GM21576 (cell line): ENCODE data around the gene LTA4H.
A peak's percentile ranks its signal among the peaks of the same experiment; 100 is the strongest.

ENCODE experiments used
- ATAC-seq: cut with Tn5 transposase; IDR thresholded peaks from one replicate; pipeline ENCODE4 v1.9.1; 2021; ENCODE audit warnings: mild to moderate bottlenecking, moderate library complexity; ENCODE audit not compliant: unreplicated experiment

LTA4H gene

DNA sequence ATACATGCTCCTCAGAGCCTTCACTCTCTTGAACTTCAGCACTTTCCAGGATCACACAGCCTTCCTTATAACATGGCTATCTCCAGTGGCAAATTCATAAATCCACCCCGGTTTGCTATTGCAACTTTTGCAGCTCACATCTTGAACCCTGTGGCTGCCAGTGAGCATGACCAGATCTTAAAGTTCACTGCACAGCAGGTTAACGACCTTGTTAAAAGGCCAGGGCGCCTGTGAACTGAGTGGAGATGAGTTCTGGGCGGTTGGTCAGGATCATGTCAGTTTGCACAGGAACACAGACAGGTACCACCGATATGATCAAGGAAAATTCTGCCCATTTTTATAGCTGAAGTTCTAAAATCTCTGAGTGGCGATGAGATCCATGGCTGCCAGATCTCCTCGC lies 24.7 kb upstream of the LTA4H start:
- no peak for ATAC-seq

DNA sequence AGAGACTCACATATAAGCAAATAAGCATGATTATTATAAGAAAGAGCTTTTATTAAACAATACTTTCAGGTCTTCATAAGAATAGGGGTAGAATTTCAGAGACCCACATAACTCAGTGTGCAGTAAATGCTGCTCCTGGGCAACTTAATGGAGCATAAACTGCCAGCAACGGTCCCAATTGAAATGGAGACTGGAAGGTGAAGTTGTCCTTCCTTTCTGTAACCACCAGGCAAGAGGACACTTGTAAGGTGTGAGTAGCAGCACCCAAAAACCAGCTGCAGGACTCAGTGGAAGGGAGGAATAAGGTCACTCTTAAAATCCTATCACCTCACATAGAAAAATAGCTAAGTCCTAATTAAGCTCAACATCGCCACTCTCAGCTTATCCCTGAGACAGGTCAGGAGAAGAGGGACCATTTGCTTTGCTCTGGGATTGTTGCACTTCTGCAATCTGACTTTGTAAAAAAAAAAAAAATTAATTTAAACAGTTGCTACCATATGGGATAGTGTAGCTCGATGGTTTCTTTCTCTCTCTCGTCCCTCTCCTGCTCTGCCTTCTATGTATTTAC lies 22.7 kb upstream of the LTA4H start:
- no peak for ATAC-seq

GRCh38 chr12:96056646-96057455 lies 21.5 kb upstream of the LTA4H start:
- ATAC-seq: no peak

DNA sequence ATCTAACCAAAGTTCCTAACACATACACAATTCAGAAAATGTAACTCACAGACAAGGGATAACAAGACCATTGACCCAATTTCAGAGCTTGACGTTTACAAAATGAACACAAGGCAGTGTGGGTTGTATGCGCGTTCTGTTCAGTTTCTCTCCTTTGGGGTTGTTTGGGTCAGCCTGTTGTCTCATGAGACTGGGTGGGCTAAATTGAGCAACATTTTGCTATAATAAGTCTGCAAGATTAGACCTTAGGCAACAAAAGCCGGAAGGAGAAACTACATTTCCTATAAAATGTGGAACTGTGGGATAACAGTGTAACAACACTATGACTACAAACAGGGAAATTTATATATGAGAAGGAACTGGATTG lies 18.8 kb upstream of the LTA4H start:
- no peak for ATAC-seq

DNA sequence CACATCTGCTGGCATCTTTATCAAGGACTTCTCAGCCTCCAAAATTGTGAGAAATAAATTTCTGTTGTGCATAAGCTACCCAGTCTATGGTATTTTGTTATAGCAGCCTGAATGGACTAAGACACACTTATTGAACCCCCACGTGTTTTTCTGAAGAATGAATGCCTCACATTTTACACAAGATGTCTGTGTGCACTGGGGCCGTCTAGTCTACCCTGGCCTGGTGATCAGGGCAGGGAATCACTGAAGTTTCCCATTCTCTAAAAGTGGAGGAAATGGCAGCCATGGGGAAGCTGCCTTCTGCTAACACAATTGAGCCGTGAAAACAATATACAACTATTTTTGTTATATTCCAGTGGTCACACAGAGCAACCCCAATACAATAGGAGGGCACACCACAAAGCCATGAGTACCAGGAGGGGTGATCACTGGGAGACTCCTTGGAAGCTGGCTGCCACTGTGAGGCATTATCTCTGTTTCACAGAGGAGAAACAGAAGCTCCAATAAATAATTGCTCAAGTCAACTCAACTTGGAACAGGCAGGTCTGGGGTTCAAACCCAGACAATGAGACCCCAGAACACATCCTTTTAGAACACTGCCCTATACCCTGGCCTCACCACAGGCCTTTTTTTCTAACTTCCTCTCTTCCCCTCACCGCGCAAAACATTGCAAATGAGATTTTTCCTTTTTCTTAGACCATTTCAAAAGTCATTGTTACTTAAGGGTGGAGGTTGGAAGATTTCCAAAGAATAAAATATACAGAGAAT lies 18.3 kb upstream of the LTA4H start:
- ATAC-seq: no peak

DNA sequence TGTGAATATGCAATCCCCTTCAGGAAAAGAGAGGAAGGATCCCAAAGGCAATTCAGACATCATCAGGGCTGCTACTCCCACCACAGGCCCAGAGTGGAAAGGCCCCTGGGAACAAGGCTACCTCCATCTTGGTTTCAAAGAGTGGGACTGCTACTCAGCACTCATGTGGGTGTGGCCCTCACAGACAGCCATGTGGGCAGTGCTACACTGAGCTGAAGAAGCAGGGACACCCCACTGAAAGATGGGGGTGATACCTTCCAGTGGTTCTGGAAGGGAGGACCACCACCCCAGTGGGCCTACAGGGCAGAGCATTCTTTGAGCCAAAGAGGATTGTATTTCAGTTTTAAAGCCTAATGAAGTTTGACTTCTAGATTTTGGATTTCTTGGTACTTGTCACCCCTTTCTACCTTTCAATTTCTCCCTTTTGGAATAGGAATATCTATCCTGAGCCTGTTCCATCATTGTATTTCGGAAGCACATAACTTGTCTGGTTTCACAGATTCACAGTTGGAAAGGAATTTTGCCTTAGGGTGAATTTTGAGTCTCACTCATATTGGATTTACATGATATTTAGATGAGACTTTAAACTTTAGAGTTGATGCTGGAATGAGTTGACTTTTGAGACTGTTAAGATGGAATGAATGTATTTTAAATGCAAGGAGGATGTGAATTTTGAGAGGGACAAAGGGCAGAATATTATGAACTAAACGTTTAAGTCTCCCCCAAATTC lies 16.5 kb upstream of the LTA4H start:
- no peak for ATAC-seq

DNA sequence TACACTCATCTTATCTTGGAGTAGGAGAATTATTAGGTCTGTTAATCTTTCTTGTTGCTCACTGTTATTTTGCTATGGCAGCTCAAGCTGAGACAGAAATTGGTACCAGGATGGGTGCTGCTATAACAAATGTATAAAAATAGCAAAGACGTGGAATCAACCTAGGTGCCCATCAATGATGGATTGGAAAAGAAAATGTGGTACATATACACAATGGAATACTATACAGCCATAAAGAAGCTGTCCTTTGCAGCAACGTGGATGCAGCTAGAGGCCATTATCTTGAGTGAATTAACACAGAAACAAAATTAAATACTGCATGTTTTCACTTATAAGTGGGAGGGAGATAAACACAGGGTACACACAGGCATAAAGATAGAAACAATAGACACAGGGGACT lies 14.8 kb upstream of the LTA4H start:
- no peak for ATAC-seq

DNA sequence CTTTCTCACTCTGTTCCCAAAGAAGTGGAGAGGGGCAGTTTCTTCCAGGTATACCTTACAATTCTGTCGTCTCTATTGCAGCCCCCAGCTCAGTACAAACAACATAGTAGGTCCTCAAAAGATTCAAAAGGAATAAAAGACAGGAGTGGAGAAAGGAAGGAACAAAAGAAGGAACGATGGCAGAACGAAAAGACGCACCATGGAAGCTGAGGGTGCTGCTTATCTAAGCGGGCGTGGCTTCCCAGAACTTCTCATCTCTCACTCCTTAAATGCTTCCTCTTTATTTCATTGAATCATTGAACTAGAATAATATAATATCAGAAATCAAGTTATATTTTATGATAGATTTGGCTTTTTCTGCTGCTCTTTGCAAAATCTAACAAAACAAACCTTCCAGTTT lies 13.7 kb upstream of the LTA4H start:
- ATAC-seq: no peak

GRCh38 chr12:96048393-96048969 lies 13.1 kb upstream of the LTA4H start:
- no peak for ATAC-seq

DNA sequence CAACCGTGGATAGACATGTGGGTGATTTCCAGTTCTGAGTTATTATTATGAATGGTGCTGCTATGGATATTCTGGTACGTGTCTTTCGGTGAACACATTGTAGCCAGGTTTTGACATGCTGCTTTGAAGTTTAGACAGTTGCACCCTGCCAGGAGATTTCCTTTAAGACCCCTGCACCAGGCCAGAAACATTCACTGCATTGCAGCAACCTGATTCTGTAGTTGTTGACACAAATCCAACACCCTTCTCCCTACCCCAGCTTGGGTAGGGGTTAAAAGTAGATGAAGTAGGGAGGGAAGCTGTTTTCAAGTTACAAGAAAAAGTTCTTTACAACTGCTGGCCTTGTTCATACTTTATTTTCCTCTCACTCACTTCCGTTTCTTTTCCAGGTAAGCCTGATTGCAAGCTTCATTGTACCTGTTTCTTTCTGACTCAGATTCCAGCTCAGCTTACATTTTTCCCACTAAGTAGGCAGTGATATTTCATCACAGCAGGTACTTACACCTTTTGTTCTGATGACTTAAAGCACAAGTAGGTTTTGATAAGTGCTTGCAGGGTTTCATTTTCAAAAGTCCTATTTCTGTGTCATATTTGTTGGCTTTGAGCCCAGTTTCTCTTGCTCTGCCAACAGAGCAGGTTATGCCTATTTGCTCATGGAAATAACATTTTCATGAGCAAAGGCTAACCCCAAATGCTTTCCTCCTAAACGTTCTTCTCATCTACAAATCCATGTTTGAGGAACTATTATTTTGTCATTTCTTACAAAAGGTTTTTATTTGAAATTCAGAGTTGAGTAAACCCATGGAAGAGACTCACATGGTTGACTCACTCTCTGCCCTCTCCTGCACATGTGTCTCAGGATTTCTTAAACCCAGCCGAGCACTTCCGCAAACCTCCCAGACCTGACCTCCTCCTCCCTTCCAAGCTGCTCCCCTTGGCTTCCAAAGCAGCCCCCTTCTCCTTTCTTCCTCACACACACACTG lies 12.1 kb upstream of the LTA4H start:
- peak; percentile 69 for ATAC-seq

- no peak for ATAC-seq
Measured at GRCh38 chr12:96046543-96047228, 11.3 kb upstream of the LTA4H start.

DNA sequence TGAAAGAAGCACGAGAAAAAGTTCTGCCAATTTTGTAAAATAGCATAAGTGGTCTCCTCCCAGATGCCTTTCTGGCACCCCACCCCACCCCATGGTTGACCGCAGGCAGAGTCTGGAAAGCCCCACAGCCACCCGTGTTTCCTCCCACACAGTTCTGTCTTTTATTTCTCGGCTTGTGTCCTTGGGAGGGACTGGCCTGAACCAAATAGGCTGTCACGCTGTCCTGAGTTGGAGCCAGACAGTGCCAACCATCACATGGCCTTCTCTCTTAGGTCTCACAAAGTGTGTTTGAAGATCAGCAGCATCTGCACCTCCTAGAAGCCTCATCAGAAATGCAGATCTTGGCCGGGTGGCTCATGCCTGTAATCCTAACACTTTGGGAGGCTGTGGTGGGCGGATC lies 10.2 kb upstream of the LTA4H start:
- no peak for ATAC-seq

DNA sequence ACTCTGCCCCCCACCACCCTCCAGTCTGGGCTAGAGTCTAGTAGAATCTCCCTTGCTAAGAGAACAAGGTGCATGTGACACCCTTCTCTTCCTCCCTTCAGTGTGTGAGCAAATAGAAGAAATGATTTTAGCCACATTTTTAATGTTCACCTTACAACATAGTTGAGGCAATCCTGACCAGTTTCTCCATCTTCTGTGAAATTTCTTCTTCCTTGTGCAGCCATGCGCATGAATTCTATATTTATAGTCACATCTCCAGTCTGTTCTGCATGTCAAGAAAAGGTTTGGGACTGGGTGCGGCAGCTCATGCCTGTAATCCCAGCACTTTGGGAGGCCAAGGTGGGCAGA lies 9.5 kb upstream of the LTA4H start:
- ATAC-seq: no peak

DNA sequence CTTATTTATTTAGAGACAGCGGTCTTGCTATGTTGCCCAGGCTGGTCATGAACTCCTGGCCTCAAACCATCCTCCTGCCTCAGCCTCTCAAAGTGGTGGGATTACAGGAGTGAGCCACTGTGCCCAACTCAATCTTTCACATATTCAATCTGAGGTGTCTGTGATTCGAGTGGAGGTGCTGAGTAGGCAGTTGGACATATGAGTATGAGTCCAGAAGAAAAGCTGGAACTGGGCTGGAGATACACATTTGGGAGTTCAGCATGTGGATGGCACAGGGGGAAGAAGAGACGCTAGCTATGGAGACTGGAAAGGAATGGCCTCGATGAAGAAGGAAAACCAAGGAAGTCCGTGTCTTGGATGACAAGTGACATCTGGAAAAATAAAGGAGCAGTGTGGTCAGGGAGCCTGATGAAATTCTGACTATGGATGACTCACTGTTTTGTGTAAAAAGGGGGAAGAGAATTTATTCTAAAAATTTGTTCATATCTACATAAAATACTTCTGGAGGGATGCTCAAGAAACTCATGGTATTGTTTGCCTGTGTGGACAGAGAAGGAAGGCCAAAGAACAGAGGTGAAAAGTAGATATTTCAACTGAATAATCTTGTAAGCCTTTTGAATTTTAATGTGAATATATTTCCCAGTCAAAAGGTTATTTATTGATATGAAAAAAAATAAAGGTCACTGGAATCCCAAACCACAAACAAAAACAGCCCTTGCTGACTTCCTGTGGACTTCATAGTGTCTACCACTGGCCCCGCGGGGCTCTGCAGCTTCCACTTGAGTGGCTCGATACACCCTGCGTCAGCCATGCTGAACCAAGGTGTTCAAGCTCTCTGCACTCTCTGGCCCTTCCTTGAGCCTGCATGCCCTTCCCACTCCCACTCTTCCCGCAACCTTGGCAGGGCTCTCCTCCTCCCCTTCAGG lies 8.9 kb upstream of the LTA4H start:
- no peak for ATAC-seq

DNA sequence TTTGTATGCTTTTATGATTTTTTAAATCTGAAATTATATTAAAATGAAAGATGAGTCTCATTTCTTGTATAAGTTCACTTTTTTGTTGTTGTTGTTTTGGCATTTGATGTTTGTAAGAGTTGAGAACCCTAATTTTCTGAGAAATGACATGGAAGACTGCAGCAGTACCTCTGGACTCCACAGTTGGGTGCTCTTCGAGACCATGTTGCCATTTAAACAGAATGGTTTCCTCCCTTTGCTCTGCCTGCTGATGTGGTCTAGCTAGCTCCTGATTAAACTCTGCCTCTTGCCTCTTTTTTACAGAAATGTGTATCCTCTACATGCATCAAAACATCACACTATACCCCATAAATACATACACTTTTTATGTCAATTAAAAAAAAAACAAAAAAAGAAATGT lies 5.8 kb upstream of the LTA4H start:
- ATAC-seq: no peak

- ATAC-seq: no peak
Measured at GRCh38 chr12:96040305-96041133, 5.1 kb upstream of the LTA4H start.

DNA sequence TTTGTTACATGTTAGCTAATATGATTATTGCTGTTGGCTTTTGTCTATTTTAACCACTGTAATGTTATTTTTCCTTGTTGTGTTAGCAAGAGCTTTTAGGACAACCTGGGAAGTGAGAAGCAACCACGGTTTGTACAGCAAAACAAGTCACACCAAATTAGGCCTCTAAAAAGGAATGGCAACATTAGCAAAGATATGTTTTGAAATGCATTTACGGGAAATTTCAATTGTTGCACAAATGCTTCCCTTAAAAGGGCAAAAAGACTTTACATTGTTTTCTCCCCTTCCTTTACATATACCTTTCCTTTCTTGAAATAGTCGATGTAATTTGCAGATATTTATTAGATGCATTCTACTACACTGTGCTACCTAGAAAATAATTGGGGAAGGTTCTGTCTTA lies 4.1 kb upstream of the LTA4H start:
- no peak for ATAC-seq
